Activated T-cell treated with anti-CD3 and anti-CD28 coated beads, Interleukin-2, amount 50 U/mL, for 24 hours (primary cell): ENCODE results near the gene MRPL30.
"Not testable (repeated sequence)": the region's sequence is repeated elsewhere in the genome, so short reads cannot be mapped to it uniquely, and the experiment has no call there.

Source experiments
- DNase-seq: peaks from one replicate; pipeline ENCODE4 v3.0.0-alpha.2; 2020
- H3K27ac Mint-ChIP-seq: 2 replicates; pipeline ENCODE4 v1.8.0; 2020; ENCODE audit warnings: mild to moderate bottlenecking, mixed read lengths
- H3K27me3 Mint-ChIP-seq: 2 replicates; pipeline ENCODE4 v1.8.0; 2020; ENCODE audit warnings: mixed read lengths
- H3K36me3 Mint-ChIP-seq: 2 replicates; pipeline ENCODE4 v1.8.0; 2020; ENCODE audit warnings: low read depth, mixed read lengths
- H3K4me1 Mint-ChIP-seq: 2 replicates; pipeline ENCODE4 v1.8.0; 2020; ENCODE audit warnings: low read depth, mixed read lengths
- H3K4me3 Mint-ChIP-seq: 2 replicates; pipeline ENCODE4 v1.8.0; 2020; ENCODE audit warnings: mild to moderate bottlenecking, moderate library complexity, mixed read lengths
- H3K9me3 Mint-ChIP-seq: 2 replicates; pipeline ENCODE4 v1.8.0; 2020; ENCODE audit warnings: mixed read lengths

The MRPL30 gene

GRCh38 chr2:99159594-99159993 is 21.4 kb upstream of the MRPL30 start:
- Mint-ChIP-seq H3K27ac (peak overlapping the region; percentile 74), H3K9me3 (no peaks in the 10 kb centered on the region), H3K27me3 (no peaks in the 10 kb centered on the region), H3K36me3 (peaks cover 74% of the 10 kb centered on the region), H3K4me1 (peaks cover 33% of the 10 kb centered on the region), H3K4me3 (no peak overlapping the region)
- DNase-seq: no peak

DNA sequence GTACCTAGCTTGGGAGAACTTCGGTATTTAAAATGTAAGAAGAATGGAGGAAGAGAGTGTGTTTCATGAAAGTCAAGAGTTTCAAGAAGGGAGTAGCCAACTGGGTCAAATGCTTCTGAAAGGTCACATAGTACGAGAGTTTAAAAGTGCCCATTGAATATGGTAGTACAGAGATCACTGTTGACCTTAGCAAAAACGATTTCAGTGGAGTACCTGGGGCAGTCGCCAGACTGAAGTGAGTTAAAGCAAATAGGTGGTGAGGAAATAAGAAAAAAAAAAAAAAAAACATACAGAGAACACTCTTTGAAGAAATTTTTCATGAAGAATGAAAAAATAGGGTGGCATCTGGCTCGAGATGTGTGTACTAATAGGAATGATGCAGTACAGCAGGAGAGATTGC is 14.8 kb upstream of the MRPL30 start:
- Mint-ChIP-seq H3K27me3 (no peaks in the 10 kb centered on the region), H3K36me3 (peaks cover 83% of the 10 kb centered on the region), H3K27ac (peak overlapping the region; percentile 22), H3K9me3 (no peaks in the 10 kb centered on the region), H3K4me1 (peaks cover 16% of the 10 kb centered on the region), H3K4me3 (no peak overlapping the region)
- no peak for DNase-seq

GRCh38 chr2:99169534-99169933 is 11.4 kb upstream of the MRPL30 start:
- Mint-ChIP-seq H3K27me3 (no peaks in the 10 kb centered on the region), H3K4me1 (peaks cover 29% of the 10 kb centered on the region), H3K9me3 (no peaks in the 10 kb centered on the region), H3K27ac (peak overlapping the region; percentile 82), H3K4me3 (no peak overlapping the region), H3K36me3 (peaks cover 89% of the 10 kb centered on the region)
- DNase-seq: no peak

DNA sequence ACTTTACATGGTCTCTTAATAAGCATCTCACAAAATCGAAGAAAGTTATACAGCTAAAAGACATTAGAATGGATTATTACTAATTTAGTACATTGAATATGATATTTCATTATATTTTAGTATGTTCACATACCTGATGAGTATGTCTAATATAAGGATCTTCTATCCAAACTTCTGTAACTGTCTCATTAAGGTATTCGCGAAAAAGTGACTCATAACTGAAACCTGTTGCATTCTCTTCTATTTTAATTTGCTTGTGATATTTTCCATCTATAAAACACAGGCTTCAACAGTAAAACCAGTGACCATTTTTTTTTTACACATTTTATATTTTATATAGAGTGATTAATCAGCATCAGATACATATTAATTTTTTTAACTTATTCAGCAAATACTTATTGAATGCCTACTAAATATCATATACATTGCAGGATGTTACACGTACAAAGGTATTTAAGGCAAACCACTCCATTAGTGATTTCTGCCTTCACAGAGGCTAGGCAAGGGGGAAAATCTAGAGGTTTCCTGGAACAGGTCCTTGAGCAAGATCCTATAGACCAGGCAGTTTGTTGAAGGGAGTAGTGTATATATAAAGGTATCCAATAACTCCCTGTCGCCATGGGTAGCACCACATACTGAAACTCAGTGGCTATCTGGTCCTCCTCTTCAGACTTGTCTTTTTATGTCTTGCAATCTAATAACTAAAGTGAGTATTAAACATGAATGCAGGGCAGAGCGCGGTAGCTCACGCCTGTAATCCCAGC is 9.4 kb upstream of the MRPL30 start:
- Mint-ChIP-seq H3K27ac (peak overlapping the region; percentile 86), H3K36me3 (peaks cover 84% of the 10 kb centered on the region), H3K4me1 (peaks cover 42% of the 10 kb centered on the region)

DNA sequence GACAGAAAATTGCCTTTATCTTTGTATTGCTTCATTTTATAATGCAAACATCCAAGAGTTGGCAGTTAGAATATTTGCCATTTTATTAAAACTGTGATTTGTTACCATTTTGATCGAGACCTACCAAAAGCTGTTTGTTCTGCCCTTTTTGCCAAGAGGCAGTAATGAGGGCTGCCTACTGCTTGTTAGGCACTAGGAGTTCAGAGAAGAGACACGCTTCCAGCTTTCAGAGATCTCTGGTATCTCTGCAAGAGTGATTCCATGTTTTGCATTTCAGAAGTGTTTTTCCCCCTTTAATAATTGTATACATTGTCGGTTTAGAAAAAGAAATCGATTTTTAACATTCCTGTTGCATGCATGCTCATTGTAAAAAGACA is 628 bp downstream of the MRPL30 start:
- Mint-ChIP-seq H3K4me3 (peak overlapping the region; percentile 100), H3K36me3 (peaks cover 55% of the 10 kb centered on the region), H3K4me1 (peaks cover 61% of the 10 kb centered on the region), H3K9me3 (no peaks in the 10 kb centered on the region), H3K27me3 (no peaks in the 10 kb centered on the region), H3K27ac (peak overlapping the region; percentile 100)
- DNase-seq: no peak

More for the DNA sequence above, 9.4 kb upstream of the MRPL30 start:
- no peak overlapping the region for H3K4me3 Mint-ChIP-seq
- no peak for DNase-seq
- no peaks in the 10 kb centered on the region for H3K9me3 Mint-ChIP-seq
- no peaks in the 10 kb centered on the region for H3K27me3 Mint-ChIP-seq

- no peak for DNase-seq
- Mint-ChIP-seq H3K27me3 (no peaks in the 10 kb centered on the region), H3K4me1 (peaks cover 59% of the 10 kb centered on the region), H3K27ac (no peak overlapping the region), H3K36me3 (peaks cover 53% of the 10 kb centered on the region), H3K4me3 (peak overlapping the region; percentile 13), H3K9me3 (no peaks in the 10 kb centered on the region)
These were observed 2.0 kb downstream of the MRPL30 start for GRCh38 chr2:99183025-99183424.

DNA sequence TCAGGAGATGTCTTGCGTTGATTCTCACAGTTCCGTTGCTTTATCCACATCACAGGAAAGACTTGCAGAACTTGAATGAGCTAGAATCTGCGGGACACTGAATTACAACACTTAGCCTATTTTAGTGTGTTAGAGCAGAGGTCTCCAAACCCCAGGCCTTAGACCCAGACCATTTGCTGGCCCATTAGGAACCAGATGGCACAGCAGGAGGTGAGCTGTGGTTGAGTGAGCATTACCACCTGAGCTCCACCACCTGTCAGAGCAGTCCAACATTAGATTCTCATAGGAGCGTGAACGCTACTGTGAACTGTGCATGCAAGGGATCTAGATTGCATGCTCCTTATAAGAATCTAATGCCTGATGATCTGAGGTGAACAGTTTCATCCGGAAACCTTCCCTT is 3.8 kb downstream of the MRPL30 start:
- Mint-ChIP-seq H3K36me3 (peaks cover 58% of the 10 kb centered on the region), H3K27ac (no peak overlapping the region), H3K9me3 (no peaks in the 10 kb centered on the region), H3K4me3 (no peak overlapping the region), H3K4me1 (peaks cover 51% of the 10 kb centered on the region), H3K27me3 (no peaks in the 10 kb centered on the region)
- no peak for DNase-seq

DNA sequence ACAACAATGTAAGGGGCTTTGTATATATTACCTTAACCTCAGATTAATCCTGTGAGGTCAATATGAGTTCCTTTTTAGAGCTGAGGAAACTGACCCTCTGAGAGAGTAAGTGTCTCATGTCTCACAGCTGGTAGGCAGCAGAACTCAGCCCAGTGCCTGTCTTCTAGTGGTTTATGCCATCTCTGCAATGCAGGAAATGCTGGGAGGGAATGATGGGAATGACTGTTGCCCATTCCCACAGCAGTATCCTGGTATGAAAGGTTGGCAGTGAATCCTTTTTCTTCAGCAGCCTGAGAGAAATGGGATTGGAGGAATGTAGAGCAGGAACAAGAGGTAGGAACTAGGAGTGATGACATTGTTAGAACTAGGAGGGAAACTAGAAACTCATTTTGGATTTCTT is 6.0 kb downstream of the MRPL30 start:
- peaks cover 65% of the 10 kb centered on the region for H3K36me3 Mint-ChIP-seq
- no peak overlapping the region for H3K27ac Mint-ChIP-seq
- H3K4me1 Mint-ChIP-seq: peaks cover 42% of the 10 kb centered on the region
- no peak for DNase-seq
- H3K4me3 Mint-ChIP-seq: no peak overlapping the region
- no peaks in the 10 kb centered on the region for H3K27me3 Mint-ChIP-seq
- no peaks in the 10 kb centered on the region for H3K9me3 Mint-ChIP-seq

DNA sequence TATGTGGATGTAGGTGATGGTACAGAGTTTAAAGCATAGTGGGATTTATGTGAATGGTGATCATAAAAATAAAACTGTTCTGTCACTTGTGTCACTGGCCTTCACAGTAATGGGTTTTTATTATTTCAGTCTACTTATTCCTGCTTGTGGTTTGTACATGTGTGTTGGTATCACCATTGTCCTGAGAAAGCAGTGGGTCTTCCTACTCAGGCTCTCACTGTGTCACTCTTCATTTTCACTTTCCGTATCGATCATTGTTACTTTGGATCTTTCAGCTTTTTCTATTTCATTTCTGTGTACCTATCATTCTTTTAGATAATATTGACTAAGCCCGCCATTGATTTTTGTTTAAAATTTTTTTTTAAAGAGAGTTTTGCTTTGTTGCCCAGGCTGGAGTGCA is 7.4 kb downstream of the MRPL30 start:
- DNase-seq: no peak
- H3K9me3 Mint-ChIP-seq: no peaks in the 10 kb centered on the region
- no peak overlapping the region for H3K4me3 Mint-ChIP-seq
- H3K4me1 Mint-ChIP-seq: peaks cover 36% of the 10 kb centered on the region
- peak overlapping the region; percentile 41 for H3K27ac Mint-ChIP-seq
- H3K36me3 Mint-ChIP-seq: peaks cover 74% of the 10 kb centered on the region
- H3K27me3 Mint-ChIP-seq: no peaks in the 10 kb centered on the region

- peaks cover 23% of the 10 kb centered on the region for H3K4me1 Mint-ChIP-seq
- H3K27me3 Mint-ChIP-seq: no peaks in the 10 kb centered on the region
- H3K9me3 Mint-ChIP-seq: no peaks in the 10 kb centered on the region
- peaks cover 81% of the 10 kb centered on the region for H3K36me3 Mint-ChIP-seq
- DNase-seq: no peak
- no peak overlapping the region for H3K4me3 Mint-ChIP-seq
- peak overlapping the region; percentile 26 for H3K27ac Mint-ChIP-seq
These were observed 9.6 kb downstream of the MRPL30 start for GRCh38 chr2:99190548-99190947.

- H3K4me1 Mint-ChIP-seq: peaks cover 16% of the 10 kb centered on the region
- not testable (repeated sequence) for H3K27ac Mint-ChIP-seq, H3K9me3 Mint-ChIP-seq, H3K4me3 Mint-ChIP-seq, DNase-seq, H3K27me3 Mint-ChIP-seq
- peaks cover 85% of the 10 kb centered on the region for H3K36me3 Mint-ChIP-seq
These were observed 11.4 kb downstream of the MRPL30 start for GRCh38 chr2:99192364-99192763.

GRCh38 chr2:99198103-99198841 is 17.3 kb downstream of the MRPL30 start:
- no peak for DNase-seq
- Mint-ChIP-seq H3K4me3 (no peak overlapping the region), H3K27ac (peak overlapping the region; percentile 24), H3K9me3 (no peaks in the 10 kb centered on the region), H3K36me3 (peaks cover 67% of the 10 kb centered on the region), H3K27me3 (no peaks in the 10 kb centered on the region), H3K4me1 (peaks cover 3% of the 10 kb centered on the region)

DNA sequence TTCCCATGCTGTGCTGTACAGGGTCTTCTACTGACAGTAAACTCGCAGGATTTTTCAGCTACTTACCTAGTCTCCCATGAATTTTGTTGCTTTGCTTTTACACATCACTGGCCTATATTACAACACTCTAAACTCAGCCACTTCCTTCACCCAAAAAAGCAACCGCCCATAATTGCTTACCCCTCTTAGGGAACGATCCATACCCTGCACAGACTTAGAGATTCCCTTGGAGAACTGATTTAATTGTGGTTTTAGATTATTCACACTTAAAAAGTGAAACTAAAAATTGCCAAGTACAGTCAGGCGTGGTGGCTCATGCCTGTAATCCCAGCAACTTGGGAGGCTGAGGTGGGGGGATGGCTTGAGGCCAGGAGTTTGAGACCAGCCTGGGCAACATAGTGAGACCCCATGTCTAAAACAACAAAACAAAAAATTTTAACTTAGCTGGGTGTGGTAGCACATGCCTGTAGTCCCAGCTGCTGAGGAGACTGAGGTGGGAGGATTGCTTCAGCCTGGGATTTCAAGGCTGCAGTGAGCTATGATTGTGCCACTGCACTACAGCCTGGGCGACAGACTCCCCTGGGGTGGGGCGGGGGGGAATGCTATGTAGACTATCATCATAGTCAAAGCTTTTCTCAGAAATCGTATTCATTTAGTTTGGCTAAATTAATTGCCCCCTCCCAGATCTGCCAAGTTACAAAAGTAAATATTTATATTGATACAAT is 19.3 kb downstream of the MRPL30 start:
- peaks cover 59% of the 10 kb centered on the region for H3K36me3 Mint-ChIP-seq
- H3K4me1 Mint-ChIP-seq: peaks cover 3% of the 10 kb centered on the region
- no peaks in the 10 kb centered on the region for H3K27me3 Mint-ChIP-seq
- H3K9me3 Mint-ChIP-seq: no peaks in the 10 kb centered on the region
- H3K27ac Mint-ChIP-seq: peak overlapping the region; percentile 18
- DNase-seq: no peak
- no peak overlapping the region for H3K4me3 Mint-ChIP-seq

- peaks cover 5% of the 10 kb centered on the region for H3K9me3 Mint-ChIP-seq
- H3K4me1 Mint-ChIP-seq: peaks cover 3% of the 10 kb centered on the region
- H3K36me3 Mint-ChIP-seq: peaks cover 51% of the 10 kb centered on the region
- H3K27me3 Mint-ChIP-seq: no peaks in the 10 kb centered on the region
- H3K4me3 Mint-ChIP-seq: no peak overlapping the region
- H3K27ac Mint-ChIP-seq: peak overlapping the region; percentile 5
- no peak for DNase-seq
These were observed 21.1 kb downstream of the MRPL30 start for GRCh38 chr2:99201959-99202678.
